Motor neuron (in vitro differentiated cells): ENCODE results near the gene MRGPRG. TPM values are rescaled to one million over a fixed set of nuclear protein-coding genes. Genes with fewer than 3 reads are reported as not detected.

Experiments used
- ATAC-seq, 8 experiments: fragments of 200-7000 bp; cut with Tn5 transposase; replicated peaks in 6 of 8; 2 replicates each; pipeline ENCODE4 v1.8.0; 2021; ENCODE audit warnings: mild to moderate bottlenecking in 8 of 8, moderate library complexity in 8 of 8
- H3K27ac ChIP-seq, 2 donors: fragments of 250-450 bp; sonication (Bioruptor Pico); 2 replicates each; pipeline ENCODE4 v1.9.0; 2021; ENCODE audit warnings: antibody characterized with exemption in 2 of 2, mild to moderate bottlenecking in 2 of 2, moderate library complexity in 1 of 2
- H3K4me1 ChIP-seq, 2 donors: fragments of 250-450 bp; sonication (Bioruptor Pico); replicated peaks in 1 of 2; 2 replicates each; pipeline ENCODE4 v1.6.1; 2021; ENCODE audit warnings: antibody characterized with exemption in 2 of 2, mild to moderate bottlenecking in 2 of 2, moderate library complexity in 1 of 2
- H3K4me3 ChIP-seq, 5 donors: fragments of 250-450 bp; sonication (Bioruptor Pico); 2 replicates each; pipeline ENCODE4 v1.9.0; 2021; ENCODE audit warnings: antibody characterized with exemption in 5 of 5, mild to moderate bottlenecking in 5 of 5, moderate library complexity in 4 of 5
- WGBS, 10 experiments: fragments of 450-650 bp; shearing (Covaris generic); methylation state at CpG; one replicate each; pipeline ENCODE4 v1.0.0; 2022; 5-methylcytosine and 5-hydroxymethylcytosine counted together
- in situ Hi-C, 9 experiments: fragments of 400-800 bp; cut with MboI; loops; one replicate each; pipeline ENCODE4 v1.15.0; 2021; ENCODE audit warnings: low sequenced_read_pairs in 9 of 9, low pct_unique_long_range_greater_than_20kb in 2 of 9; ENCODE audit not compliant: unreplicated experiment in 9 of 9
- total RNA-seq, 8 experiments: library from RNA; unstranded; fragments of 300-600 nt; gene quantifications; 2 replicates each; pipeline versions ENCODE4 v1.2.3 to v1.2.4, GENCODE V29; 2022

MRGPRG gene
- total RNA-seq, 8 experiments from 2014 or later, result 0.41 to 1.4 (median 0.73) TPM; not detected in 5

- peak in 5 of 8 experiments; percentile 60 to 77 (median 75) for ATAC-seq
- H3K4me3 ChIP-seq, result no peak overlapping the region
- H3K27ac ChIP-seq, result no peak overlapping the region
- in situ Hi-C loops, result loop anchor here in 1 of 9 experiments (25.0 kb wide), 1 partner anchor 188 kb away; no protein-coding TSS in a partner anchor
- 60% methylated on average over 1 of the region's 4 CpGs; no CpG with 5 or more reads in 9 of the 10 experiments for WGBS, 10 experiments
- peaks cover 16 to 23% of the 10 kb centered on the region in 2 donors for H3K4me1 ChIP-seq
Observed at GRCh38 chr11:3223932-3224381, 5.3 kb upstream of the MRGPRG start.

GRCh38 chr11:3222941-3223915 lies 4.6 kb upstream of the MRGPRG start:
- H3K4me3 ChIP-seq, result no peak overlapping the region
- peak in 2 of 8 experiments; percentile 2 to 49 for ATAC-seq
- no peak overlapping the region for H3K27ac ChIP-seq
- WGBS, 10 experiments, result 45 to 82% (median 70%) methylated on average over 2 to 14 of the region's 36 CpGs; no CpG with 5 or more reads in 4 of the 10 experiments
- H3K4me1 ChIP-seq, result peaks cover 16 to 23% of the 10 kb centered on the region in 2 donors
- in situ Hi-C loops, result loop anchor here in 1 of 9 experiments (25.0 kb wide), 1 partner anchor 189 kb away; no protein-coding TSS in a partner anchor

- H3K27ac ChIP-seq, result no peak overlapping the region
- H3K4me3 ChIP-seq, result no peak overlapping the region
- WGBS, 10 experiments, result 60 to 100% (median 86%) methylated on average over 1 to 15 of the region's 37 CpGs; no CpG with 5 or more reads in 5 of the 10 experiments
- peaks cover 16 to 23% of the 10 kb centered on the region in 2 donors for H3K4me1 ChIP-seq
- in situ Hi-C loops, result loop anchor here in 1 of 9 experiments (25.0 kb wide), 1 partner anchor 190 kb away; no protein-coding TSS in a partner anchor
- no peak for ATAC-seq
Observed at GRCh38 chr11:3222003-3222855, 3.6 kb upstream of the MRGPRG start.

- Histone ChIP-seq H3K4me1 (peaks cover 16 to 23% of the 10 kb centered on the region in 2 donors), H3K27ac (no peak overlapping the region), H3K4me3 (no peak overlapping the region)
- in situ Hi-C loops, result loop anchor here in 1 of 9 experiments (25.0 kb wide), 1 partner anchor 191 kb away; no protein-coding TSS in a partner anchor
- ATAC-seq, result peak in 1 of 8 experiments; percentile 15
- WGBS, 10 experiments, result 0 to 100% (median 6%) methylated on average over 1 to 20 of the region's 27 CpGs; no CpG with 5 or more reads in 2 of the 10 experiments
Observed at GRCh38 chr11:3221408-3222002, 2.9 kb upstream of the MRGPRG start.

DNA sequence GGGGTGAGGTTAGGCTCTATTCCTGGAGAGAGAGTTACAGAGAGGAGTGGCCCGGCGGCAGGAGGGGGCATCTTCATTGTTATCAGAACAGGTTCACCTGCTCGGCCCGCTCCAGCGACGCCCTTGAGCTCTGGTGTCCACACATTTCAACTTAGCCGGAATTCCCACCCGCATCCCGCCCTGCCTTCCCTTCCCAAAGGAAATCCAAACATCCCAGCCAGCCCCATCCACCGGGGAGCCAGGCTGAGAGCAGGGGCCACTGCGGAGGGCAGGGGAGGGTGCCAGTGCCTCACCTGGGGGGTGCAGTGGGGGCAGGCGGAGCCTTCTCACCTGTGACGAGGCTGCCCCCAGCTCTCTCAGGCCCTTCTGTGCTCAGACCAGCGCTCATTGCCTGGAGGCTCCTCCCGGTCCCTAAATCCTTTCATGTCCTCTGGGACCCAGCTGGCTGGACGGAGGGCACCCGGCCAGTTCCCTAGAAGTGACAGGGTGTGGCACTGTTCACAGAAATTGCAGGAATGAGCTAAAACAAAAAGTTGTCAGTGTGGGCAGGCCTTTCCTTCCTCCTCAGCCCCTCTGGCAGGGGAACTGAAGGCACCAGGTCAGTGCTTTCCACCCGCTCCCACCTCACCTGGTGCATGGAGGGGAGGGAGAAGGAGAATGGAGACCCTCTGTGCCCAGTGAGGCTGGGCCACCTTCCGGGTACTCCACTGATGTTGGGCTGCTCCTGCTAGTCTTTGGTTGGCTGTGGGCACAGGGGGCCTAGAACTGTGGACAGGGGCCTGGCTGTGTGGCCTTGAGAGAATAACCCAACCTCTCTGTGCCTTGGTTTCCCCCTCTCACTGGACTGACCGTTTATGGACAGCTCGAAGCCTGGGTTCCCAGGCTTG lies 2.2 kb upstream of the MRGPRG start:
- H3K27ac ChIP-seq, result no peak overlapping the region
- no peak for ATAC-seq
- peaks cover 16 to 26% of the 10 kb centered on the region in 2 donors for H3K4me1 ChIP-seq
- no peak overlapping the region for H3K4me3 ChIP-seq
- in situ Hi-C loops, result loop anchor here in 1 of 9 experiments (25.0 kb wide), 1 partner anchor 192 kb away; no protein-coding TSS in a partner anchor
- 0 to 100% (median 73%) methylated on average over 2 to 3 of the region's 21 CpGs; no CpG with 5 or more reads in 6 of the 10 experiments for WGBS, 10 experiments

DNA sequence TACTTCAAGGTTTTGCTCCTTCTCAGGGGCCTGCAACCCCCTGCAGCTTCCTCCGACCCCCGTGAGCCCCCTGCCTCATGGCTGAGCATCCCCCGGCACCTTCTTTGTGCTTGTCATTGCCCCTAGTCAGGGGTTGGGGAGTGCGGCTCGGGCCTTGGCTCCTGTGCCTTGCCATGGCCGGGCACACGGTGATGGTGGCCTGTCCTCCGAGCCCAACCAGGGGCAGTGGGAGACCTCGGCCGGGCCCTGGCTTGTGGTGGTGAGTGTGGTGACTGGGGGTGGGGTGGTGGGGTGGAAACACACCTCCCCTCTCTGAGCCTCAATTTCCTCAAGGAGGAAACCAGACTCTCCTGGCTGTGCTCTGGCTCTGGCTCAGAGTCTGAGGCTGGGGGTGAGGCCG lies 1.5 kb upstream of the MRGPRG start:
- H3K4me1 ChIP-seq, result peaks cover 16 to 29% of the 10 kb centered on the region in 2 donors
- no peak for ATAC-seq
- H3K27ac ChIP-seq, result no peak overlapping the region
- H3K4me3 ChIP-seq, result no peak overlapping the region
- WGBS, 10 experiments, result 71 to 80% methylated on average over 1 to 6 of the region's 11 CpGs; no CpG with 5 or more reads in 8 of the 10 experiments
- in situ Hi-C loops, result loop anchor here in 1 of 9 experiments (25.0 kb wide), 1 partner anchor 192 kb away; no protein-coding TSS in a partner anchor

- Histone ChIP-seq H3K4me1 (peaks cover 12 to 22% of the 10 kb centered on the region in 2 donors), H3K27ac (no peak overlapping the region), H3K4me3 (no peak overlapping the region)
- no peak for ATAC-seq
- 0 to 80% (median 66%) methylated on average over 1 to 8 of the region's 14 CpGs; no CpG with 5 or more reads in 5 of the 10 experiments for WGBS, 10 experiments
- in situ Hi-C loops, result loop anchor here in 1 of 9 experiments (25.0 kb wide), 1 partner anchor 193 kb away; no protein-coding TSS in a partner anchor
Observed at GRCh38 chr11:3219281-3219892, 774 bp upstream of the MRGPRG start.

- no peak for ATAC-seq
- WGBS, 10 experiments, result 81 to 92% methylated on average over 9 to 20 of the region's 49 CpGs; no CpG with 5 or more reads in 8 of the 10 experiments
- no peak overlapping the region for H3K27ac ChIP-seq
- H3K4me1 ChIP-seq, result peaks cover 0 to 9% of the 10 kb centered on the region in 2 donors
- in situ Hi-C loops, result loop anchor here in 1 of 9 experiments (25.0 kb wide), 1 partner anchor 194 kb away; no protein-coding TSS in a partner anchor
- H3K4me3 ChIP-seq, result no peak overlapping the region
Observed at GRCh38 chr11:3217818-3218482, 663 bp downstream of the MRGPRG start.

DNA sequence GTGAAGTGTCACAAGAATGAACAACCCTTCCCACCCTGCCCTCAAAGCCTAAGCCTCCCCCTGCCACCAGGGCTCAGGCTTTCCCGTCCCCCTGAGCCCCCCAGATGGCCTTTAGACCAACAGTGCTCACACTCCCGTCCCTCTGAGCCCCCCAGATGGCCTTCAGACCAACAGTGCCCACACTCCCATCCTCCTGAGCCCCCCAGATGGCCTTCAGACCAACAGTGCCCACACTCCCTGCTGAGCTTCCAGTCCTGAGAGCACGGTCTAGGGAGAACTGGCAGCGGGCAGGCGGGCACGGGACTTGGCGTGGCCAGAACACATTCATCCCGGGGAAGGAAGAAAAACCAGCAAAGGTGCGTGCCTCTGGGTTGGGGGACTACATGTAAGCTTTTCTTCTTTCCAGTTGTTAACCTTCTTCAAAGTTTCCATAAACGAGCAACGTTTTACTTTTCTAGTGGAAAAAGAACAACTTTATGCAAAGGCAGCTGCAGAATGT lies 2.5 kb downstream of the MRGPRG start:
- peaks cover 0 to 9% of the 10 kb centered on the region in 2 donors for H3K4me1 ChIP-seq
- WGBS, 10 experiments, result 0 to 80% (median 74%) methylated on average over 1 to 9 of the region's 11 CpGs; no CpG with 5 or more reads in 2 of the 10 experiments
- H3K4me3 ChIP-seq, result no peak overlapping the region
- no peak overlapping the region for H3K27ac ChIP-seq
- ATAC-seq, result no peak
- in situ Hi-C loops, result loop anchor here in 1 of 9 experiments (25.0 kb wide), 1 partner anchor 196 kb away; no protein-coding TSS in a partner anchor

- ATAC-seq, result no peak
- H3K4me1 ChIP-seq, result peaks cover 0 to 9% of the 10 kb centered on the region in 2 donors
- H3K4me3 ChIP-seq, result no peak overlapping the region
- in situ Hi-C loops, result loop anchor here in 1 of 9 experiments (25.0 kb wide), 1 partner anchor 197 kb away; no protein-coding TSS in a partner anchor
- no peak overlapping the region for H3K27ac ChIP-seq
- 20 to 80% (median 62%) methylated on average over 1 to 6 of the region's 17 CpGs; no CpG with 5 or more reads in 6 of the 10 experiments for WGBS, 10 experiments
Observed at GRCh38 chr11:3215346-3216026, 3.1 kb downstream of the MRGPRG start.
